Measurements from ENCODE around the gene JAZF1.

The JAZF1 gene

GRCh38 chr7:28222636-28223035 lies 42.0 kb upstream of the JAZF1 start:
- DNase-seq (ENCODE audit: low read depth): no peak
- TF ChIP-seq CTCF (IDR thresholded peaks at IDR 0.05; ENCODE audit: low read depth, low read length, missing control alignments): no peak
- no peak overlapping the region for H3K4me3 ChIP-seq (ENCODE audit: low read depth, low read length)

- H3K4me3 ChIP-seq (ENCODE audit: low read depth, low read length): no peak overlapping the region
These were observed 39.2 kb upstream of the JAZF1 start for GRCh38 chr7:28219793-28220192.

GRCh38 chr7:28217143-28217542 lies 36.5 kb upstream of the JAZF1 start:
- TF ChIP-seq CTCF (IDR thresholded peaks at IDR 0.05; ENCODE audit: low read depth, low read length, missing control alignments): no peak
- H3K4me3 ChIP-seq (ENCODE audit: low read depth, low read length): no peak overlapping the region
- DNase-seq (ENCODE audit: low read depth): no peak

More at GRCh38 chr7:28219793-28220192, 39.2 kb upstream of the JAZF1 start:
- DNase-seq (ENCODE audit: low read depth): no peak
- TF ChIP-seq CTCF (IDR thresholded peaks at IDR 0.05; ENCODE audit: low read depth, low read length, missing control alignments): no peak

- no peak overlapping the region for H3K4me3 ChIP-seq (ENCODE audit: low read depth, low read length)
- TF ChIP-seq CTCF (IDR thresholded peaks at IDR 0.05; ENCODE audit: low read depth, low read length, missing control alignments): no peak
- no peak for DNase-seq (ENCODE audit: low read depth)
These were observed 30.4 kb upstream of the JAZF1 start for GRCh38 chr7:28211006-28211405.

- H3K4me3 ChIP-seq (ENCODE audit: low read depth, low read length): no peak overlapping the region
- no peak for DNase-seq (ENCODE audit: low read depth)
- no peak for TF ChIP-seq CTCF (IDR thresholded peaks at IDR 0.05; ENCODE audit: low read depth, low read length, missing control alignments)
These were observed 27.9 kb upstream of the JAZF1 start for GRCh38 chr7:28208506-28208905.

- peak; percentile 3 for DNase-seq (ENCODE audit: low read depth)
- no peak overlapping the region for H3K4me3 ChIP-seq (ENCODE audit: low read depth, low read length)
- no peak for TF ChIP-seq CTCF (IDR thresholded peaks at IDR 0.05; ENCODE audit: low read depth, low read length, missing control alignments)
These were observed 27.0 kb upstream of the JAZF1 start for GRCh38 chr7:28207486-28208158.

- DNase-seq (ENCODE audit: low read depth): no peak
- no peak overlapping the region for H3K4me3 ChIP-seq (ENCODE audit: low read depth, low read length)
- no peak for TF ChIP-seq CTCF (IDR thresholded peaks at IDR 0.05; ENCODE audit: low read depth, low read length, missing control alignments)
These were observed 24.9 kb upstream of the JAZF1 start for GRCh38 chr7:28205506-28205905.
